Measurements from ENCODE around the gene KLHL29.

GRCh38 chr2:23569761-23570365 is 184.9 kb downstream of the KLHL29 start:
- no peak for TF ChIP-seq EZH2 (IDR thresholded peaks at IDR 0.05; ENCODE audit: insufficient read depth, poor library complexity, severe bottlenecking)
- no peak for TF ChIP-seq EZH2phosphoT487 (IDR thresholded peaks at IDR 0.05; ENCODE audit: insufficient read depth, low read depth)

Data from GM23248 (cell line).